Gastroesophageal sphincter (tissue), 3 donors: ENCODE results near the gene RAP1A.

Source experiments
- CTCF ChIP-seq, 4 experiments: fragments of 200-600 bp in 2 of 4; fragments of 450-650 bp in 2 of 4; sonication (generic) in 1 of 4; IDR thresholded peaks; one replicate each; pipeline ENCODE4 v1.5.1; 2017 to 2019; ENCODE audit warnings: antibody characterized with exemption in 4 of 4, mild to moderate bottlenecking in 2 of 4, moderate library complexity in 2 of 4
- POLR2A ChIP-seq, 2 donors: fragments of 450-650 bp; IDR thresholded peaks; one replicate each; pipeline ENCODE4 v1.6.1; 2017; ENCODE audit warnings: antibody characterized with exemption in 2 of 2, mild to moderate bottlenecking in 2 of 2, moderate library complexity in 1 of 2

GRCh38 chr1:111664652-111665051 lies 45.1 kb downstream of the RAP1A start:
- no peak for TF ChIP-seq CTCF (IDR thresholded peaks at IDR 0.05)
- TF ChIP-seq POLR2A (IDR thresholded peaks at IDR 0.05), result no peak
